Central memory CD8-positive, alpha-beta T cell (primary cell): Measurements from ENCODE around the gene SPDYC.

Experiments
- ATAC-seq: fragments of 150-1000 bp; cut with Tn5 transposase; replicated peaks from 2 replicates; pipeline ENCODE4 v1.10.0; 2022; ENCODE audit warnings: mild to moderate bottlenecking, moderate FRiP score, moderate number of reproducible peaks; ENCODE audit not compliant: poor library complexity, severe bottlenecking; ENCODE audit errors: extremely low read depth
- DNase-seq, 2 donors: peaks; one replicate each; pipeline ENCODE4 v3.0.0; 2021; ENCODE audit warnings: low spot score in 2 of 2
- H3K27ac Mint-ChIP-seq: one replicate; pipeline ENCODE4 v1.8.0; 2022; ENCODE audit warnings: low read depth, mild to moderate bottlenecking, moderate library complexity, mixed read lengths
- H3K27me3 Mint-ChIP-seq: one replicate; pipeline ENCODE4 v1.8.0; 2022; ENCODE audit warnings: mixed read lengths
- H3K36me3 Mint-ChIP-seq: one replicate; pipeline ENCODE4 v1.8.0; 2022; ENCODE audit warnings: mild to moderate bottlenecking, moderate library complexity, mixed read lengths; ENCODE audit not compliant: insufficient read depth
- H3K4me1 Mint-ChIP-seq: one replicate; pipeline ENCODE4 v1.8.0; 2022; ENCODE audit warnings: mixed read lengths
- H3K4me3 Mint-ChIP-seq: one replicate; pipeline ENCODE4 v1.8.0; 2022; ENCODE audit warnings: mild to moderate bottlenecking, moderate library complexity, mixed read lengths
- H3K9me3 Mint-ChIP-seq: one replicate; pipeline ENCODE4 v1.8.0; 2022; ENCODE audit warnings: mixed read lengths

SPDYC gene

GRCh38 chr11:65130631-65131416 is 39.2 kb upstream of the SPDYC start:
- ATAC-seq (no peak), DNase-seq (no peak)
- H3K4me1 Mint-ChIP-seq, result peaks cover 34% of the 10 kb centered on the region
- H3K27ac Mint-ChIP-seq, result peak overlapping the region; percentile 72
- H3K9me3 Mint-ChIP-seq, result no peaks in the 10 kb centered on the region
- no peaks in the 10 kb centered on the region for H3K27me3 Mint-ChIP-seq
- H3K4me3 Mint-ChIP-seq, result no peak overlapping the region
- H3K36me3 Mint-ChIP-seq, result peaks cover 38% of the 10 kb centered on the region

GRCh38 chr11:65131417-65131776 is 38.6 kb upstream of the SPDYC start:
- no peak for DNase-seq
- Mint-ChIP-seq H3K27ac (peak overlapping the region; percentile 72), H3K27me3 (no peaks in the 10 kb centered on the region), H3K36me3 (peaks cover 35% of the 10 kb centered on the region), H3K4me1 (peaks cover 40% of the 10 kb centered on the region), H3K4me3 (no peak overlapping the region), H3K9me3 (no peaks in the 10 kb centered on the region)
- ATAC-seq, result no peak

GRCh38 chr11:65131895-65132237 is 38.2 kb upstream of the SPDYC start:
- Mint-ChIP-seq H3K36me3 (peaks cover 35% of the 10 kb centered on the region), H3K27me3 (no peaks in the 10 kb centered on the region), H3K9me3 (no peaks in the 10 kb centered on the region), H3K4me1 (peaks cover 44% of the 10 kb centered on the region), H3K27ac (peak overlapping the region; percentile 49), H3K4me3 (peak overlapping the region; percentile 96)
- no peak for DNase-seq
- no peak for ATAC-seq

GRCh38 chr11:65132238-65132987 is 37.6 kb upstream of the SPDYC start:
- ATAC-seq, result no peak
- H3K4me3 Mint-ChIP-seq, result peak overlapping the region; percentile 96
- no peak for DNase-seq
- peak overlapping the region; percentile 99 for H3K27ac Mint-ChIP-seq
- no peaks in the 10 kb centered on the region for H3K27me3 Mint-ChIP-seq
- no peaks in the 10 kb centered on the region for H3K9me3 Mint-ChIP-seq
- peaks cover 33% of the 10 kb centered on the region for H3K36me3 Mint-ChIP-seq
- H3K4me1 Mint-ChIP-seq, result peaks cover 44% of the 10 kb centered on the region

- no peak for ATAC-seq
- Mint-ChIP-seq H3K4me1 (peaks cover 44% of the 10 kb centered on the region), H3K4me3 (peak overlapping the region; percentile 96), H3K36me3 (peaks cover 28% of the 10 kb centered on the region), H3K27ac (peak overlapping the region; percentile 99), H3K27me3 (no peaks in the 10 kb centered on the region), H3K9me3 (no peaks in the 10 kb centered on the region)
- DNase-seq, result no peak
These were observed 36.9 kb upstream of the SPDYC start for GRCh38 chr11:65132988-65133700.

GRCh38 chr11:65133724-65134123 is 36.3 kb upstream of the SPDYC start:
- peaks cover 25% of the 10 kb centered on the region for H3K36me3 Mint-ChIP-seq
- peak overlapping the region; percentile 99 for H3K27ac Mint-ChIP-seq
- H3K4me1 Mint-ChIP-seq, result peaks cover 44% of the 10 kb centered on the region
- ATAC-seq (no peak), DNase-seq (no peak)
- H3K9me3 Mint-ChIP-seq, result no peaks in the 10 kb centered on the region
- H3K4me3 Mint-ChIP-seq, result peak overlapping the region; percentile 96
- no peaks in the 10 kb centered on the region for H3K27me3 Mint-ChIP-seq

- no peaks in the 10 kb centered on the region for H3K27me3 Mint-ChIP-seq
- peaks cover 44% of the 10 kb centered on the region for H3K4me1 Mint-ChIP-seq
- H3K27ac Mint-ChIP-seq, result peak within 1 kb of the TSS; percentile 99
- H3K4me3 Mint-ChIP-seq, result peak within 1 kb of the TSS; percentile 96
- no peaks in the 10 kb centered on the region for H3K9me3 Mint-ChIP-seq
- ATAC-seq (peak; percentile 82), DNase-seq (peak; percentile 85 to 87)
- peaks cover 24% of the 10 kb centered on the region for H3K36me3 Mint-ChIP-seq
These were observed 35.6 kb upstream of the SPDYC start, which contains the start of gene SYVN1 for GRCh38 chr11:65134240-65134951. TSS of gene SYVN1 (minus strand) at chr11:65134519. CDS start at chr11:65133601, 918 bp downstream.

GRCh38 chr11:65134952-65135632 is 34.9 kb upstream of the SPDYC start:
- DNase-seq (peak; percentile 57 to 83), ATAC-seq (peak; percentile 91)
- Mint-ChIP-seq H3K4me3 (peak overlapping the region; percentile 96), H3K36me3 (peaks cover 24% of the 10 kb centered on the region), H3K27ac (peak overlapping the region; percentile 99), H3K4me1 (peaks cover 44% of the 10 kb centered on the region), H3K9me3 (no peaks in the 10 kb centered on the region), H3K27me3 (no peaks in the 10 kb centered on the region)

GRCh38 chr11:65135633-65136145 is 34.3 kb upstream of the SPDYC start:
- Mint-ChIP-seq H3K4me3 (peak overlapping the region; percentile 96), H3K4me1 (peaks cover 44% of the 10 kb centered on the region), H3K27me3 (no peaks in the 10 kb centered on the region), H3K27ac (peak overlapping the region; percentile 99), H3K9me3 (no peaks in the 10 kb centered on the region), H3K36me3 (peaks cover 22% of the 10 kb centered on the region)
- DNase-seq (no peak), ATAC-seq (no peak)

- peak overlapping the region; percentile 96 for H3K4me3 Mint-ChIP-seq
These were observed 33.4 kb upstream of the SPDYC start for GRCh38 chr11:65136515-65137096.

GRCh38 chr11:65141896-65142494 is 28.0 kb upstream of the SPDYC start:
- Mint-ChIP-seq H3K36me3 (peaks cover 3% of the 10 kb centered on the region), H3K27ac (no peak overlapping the region), H3K4me3 (no peak overlapping the region), H3K27me3 (peaks cover 16% of the 10 kb centered on the region), H3K9me3 (no peaks in the 10 kb centered on the region), H3K4me1 (no peaks in the 10 kb centered on the region)
- no peak for ATAC-seq
- no peak for DNase-seq

More at GRCh38 chr11:65136515-65137096, 33.4 kb upstream of the SPDYC start:
- Mint-ChIP-seq H3K27me3 (peaks cover 4% of the 10 kb centered on the region), H3K36me3 (peaks cover 19% of the 10 kb centered on the region), H3K27ac (peak overlapping the region; percentile 99), H3K4me1 (peaks cover 37% of the 10 kb centered on the region), H3K9me3 (no peaks in the 10 kb centered on the region)
- ATAC-seq (no peak), DNase-seq (no peak)
